D341Med (cell line): ENCODE results near the gene PCDHB14.
"Not testable (repeated sequence)": the region's sequence is repeated elsewhere in the genome, so short reads cannot be mapped to it uniquely, and the experiment has no call there.

Source experiments
- DNase-seq: peaks from one replicate; pipeline ENCODE4 v3.0.0; 2012; ENCODE audit warnings: low spot score

Gene PCDHB14

DNA sequence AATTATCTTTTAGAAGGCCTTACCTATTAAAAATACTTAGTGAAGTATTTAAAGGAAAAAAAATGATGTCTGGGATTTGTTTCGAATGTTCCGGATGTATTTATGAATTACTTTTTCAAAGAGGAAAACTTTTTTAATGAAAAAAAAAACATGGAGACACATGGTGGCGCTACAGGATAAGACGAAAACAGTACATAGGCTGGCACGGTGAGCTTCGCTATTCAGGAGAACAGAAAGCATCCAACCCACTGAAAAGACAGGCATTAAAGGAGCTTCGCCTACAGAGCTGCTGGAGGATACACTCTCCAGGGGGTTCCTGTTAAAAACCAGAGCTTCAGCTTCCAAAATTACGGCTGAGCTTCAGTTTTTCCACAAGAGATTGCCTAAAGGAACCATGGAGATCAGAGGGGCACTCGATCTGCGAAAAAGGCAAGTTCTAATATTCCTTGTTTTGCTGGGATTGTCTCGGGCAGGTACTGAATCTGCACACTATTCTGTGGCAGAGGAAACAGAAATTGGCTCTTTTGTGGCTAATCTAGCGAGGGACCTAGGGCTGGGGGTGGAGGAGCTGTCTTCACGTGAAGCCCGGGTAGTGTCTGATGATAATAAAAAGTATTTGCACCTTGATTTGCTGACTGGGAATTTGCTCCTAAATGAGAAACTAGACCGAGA, at the start of gene PCDHB14:
PCDHB14 (plus strand) TSS at position 232 of the 672 bp plus-strand sequence; CDS start at position 395, 163 bp downstream.
- peak; percentile 34 for DNase-seq

DNA sequence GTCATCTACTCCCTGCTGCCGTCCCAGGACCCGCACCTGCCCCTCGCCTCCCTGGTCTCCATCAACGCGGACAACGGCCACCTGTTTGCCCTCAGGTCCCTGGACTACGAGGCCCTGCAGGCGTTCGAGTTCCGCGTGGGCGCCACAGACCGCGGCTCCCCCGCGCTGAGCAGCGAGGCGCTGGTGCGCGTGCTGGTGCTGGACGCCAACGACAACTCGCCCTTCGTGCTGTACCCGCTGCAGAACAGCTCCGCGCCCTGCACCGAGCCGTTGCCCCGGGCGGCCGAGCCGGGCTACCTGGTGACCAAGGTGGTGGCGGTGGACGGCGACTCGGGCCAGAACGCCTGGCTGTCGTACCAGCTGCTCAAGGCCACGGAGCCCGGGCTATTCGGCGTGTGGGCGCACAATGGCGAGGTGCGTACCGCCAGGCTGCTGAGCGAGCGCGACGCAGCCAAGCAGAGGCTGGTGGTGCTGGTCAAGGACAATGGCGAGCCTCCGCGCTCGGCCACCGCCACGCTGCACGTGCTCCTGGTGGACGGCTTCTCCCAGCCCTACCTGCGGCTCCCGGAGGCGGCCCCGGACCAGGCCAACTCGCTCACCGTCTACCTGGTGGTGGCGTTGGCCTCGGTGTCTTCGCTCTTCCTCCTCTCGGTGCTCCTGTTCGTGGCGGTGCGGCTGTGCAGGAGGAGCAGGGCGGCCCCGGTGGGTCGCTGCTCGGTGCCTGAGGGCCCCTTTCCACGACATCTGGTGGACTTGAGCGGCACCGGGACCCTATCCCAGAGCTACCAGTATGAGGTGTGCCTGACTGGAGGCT, 48.6 kb upstream of the PCDHB14 start:
- DNase-seq = not testable (repeated sequence)

DNA sequence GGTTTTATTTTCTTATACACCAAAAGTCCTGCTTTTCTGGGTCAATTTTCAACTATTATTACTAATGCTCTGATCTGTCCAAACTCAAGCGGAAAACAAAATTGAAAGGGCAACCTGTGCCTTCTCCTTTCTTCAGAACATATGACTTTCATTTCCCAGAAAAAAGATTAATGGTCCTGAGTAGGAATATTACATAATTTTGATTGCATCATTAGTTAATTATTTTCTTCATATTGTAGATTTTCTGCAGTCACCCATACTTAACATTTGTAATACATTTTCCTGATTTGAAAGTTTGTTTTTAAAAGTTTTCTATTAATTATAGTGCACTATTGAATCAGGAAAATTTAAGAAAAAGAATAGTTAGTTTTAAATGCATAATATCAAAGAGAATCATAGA, 47.2 kb upstream of the PCDHB14 start:
- no peak for DNase-seq

DNA sequence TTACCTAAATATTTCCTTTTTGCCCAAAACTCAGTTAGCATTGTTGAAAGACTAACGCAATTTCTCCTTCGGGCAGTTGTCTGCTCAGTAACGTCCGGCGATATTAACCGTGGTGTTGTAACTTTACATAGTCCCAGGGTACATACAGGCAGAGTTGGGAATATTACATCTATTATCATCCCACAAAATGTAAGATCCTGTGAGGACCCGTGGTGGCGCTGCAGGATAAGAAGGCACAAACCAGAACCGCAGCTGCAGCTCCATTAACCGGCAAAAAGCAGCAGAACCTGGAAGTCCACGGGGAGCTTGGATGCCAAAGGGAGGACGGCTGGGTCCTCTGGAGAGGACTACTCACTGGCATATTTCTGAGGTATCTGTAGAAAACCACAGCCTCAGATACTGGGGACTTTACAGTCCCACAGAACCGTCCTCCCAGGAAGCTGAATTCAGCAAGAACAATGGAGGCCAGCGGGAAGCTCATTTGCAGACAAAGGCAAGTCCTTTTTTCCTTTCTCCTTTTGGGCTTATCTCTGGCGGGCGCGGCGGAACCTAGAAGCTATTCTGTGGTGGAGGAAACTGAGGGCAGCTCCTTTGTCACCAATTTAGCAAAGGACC, 45.5 kb upstream of the PCDHB14 start, which contains the start of gene PCDHB8:
PCDHB8 (plus strand) TSS at position 214 of the 615 bp plus-strand sequence; CDS start at position 459, 245 bp downstream.
- DNase-seq = not testable (repeated sequence)

DNA sequence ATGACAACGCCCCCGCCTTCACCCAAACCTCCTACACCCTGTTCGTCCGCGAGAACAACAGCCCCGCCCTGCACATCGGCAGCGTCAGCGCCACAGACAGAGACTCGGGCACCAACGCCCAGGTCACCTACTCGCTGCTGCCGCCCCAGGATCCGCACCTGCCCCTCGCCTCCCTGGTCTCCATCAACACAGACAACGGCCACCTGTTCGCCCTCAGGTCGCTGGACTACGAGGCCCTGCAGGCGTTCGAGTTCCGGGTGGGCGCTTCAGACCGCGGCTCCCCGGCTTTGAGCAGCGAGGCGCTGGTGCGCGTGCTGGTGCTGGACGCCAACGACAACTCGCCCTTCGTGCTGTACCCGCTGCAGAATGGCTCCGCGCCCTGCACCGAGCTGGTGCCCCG, 43.8 kb upstream of the PCDHB14 start:
- DNase-seq = not testable (repeated sequence)

DNA sequence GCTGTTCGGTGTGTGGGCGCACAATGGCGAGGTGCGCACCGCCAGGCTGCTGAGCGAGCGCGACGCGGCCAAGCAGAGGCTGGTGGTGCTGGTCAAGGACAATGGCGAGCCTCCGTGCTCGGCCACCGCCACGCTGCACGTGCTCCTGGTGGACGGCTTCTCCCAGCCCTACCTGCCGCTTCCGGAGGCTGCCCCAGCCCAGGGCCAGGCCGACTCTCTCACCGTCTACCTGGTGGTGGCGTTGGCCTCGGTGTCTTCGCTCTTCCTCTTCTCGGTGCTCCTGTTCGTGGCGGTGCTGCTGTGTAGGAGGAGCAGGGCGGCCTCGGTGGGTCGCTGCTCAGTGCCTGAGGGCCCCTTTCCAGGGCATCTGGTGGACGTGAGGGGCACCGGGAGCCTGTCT, 43.3 kb upstream of the PCDHB14 start:
- DNase-seq = not testable (repeated sequence)

DNA sequence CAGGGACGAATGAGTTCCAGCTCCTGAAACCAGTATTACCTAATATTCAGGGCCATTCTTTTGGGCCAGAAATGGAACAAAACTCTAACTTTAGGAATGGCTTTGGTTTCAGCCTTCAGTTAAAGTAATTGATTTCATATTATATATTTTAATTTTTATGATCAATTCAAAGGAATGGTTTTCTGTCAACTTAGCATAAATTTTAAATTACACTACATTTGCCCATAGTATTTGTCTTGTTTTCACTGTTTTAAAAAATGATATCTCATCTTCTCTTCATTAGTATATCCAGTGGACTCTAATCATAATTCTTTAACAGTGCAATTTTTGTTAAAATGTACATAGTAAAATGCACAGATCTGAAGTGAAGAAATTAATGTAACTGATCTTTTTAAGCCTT, 42.8 kb upstream of the PCDHB14 start:
- no peak for DNase-seq

DNA sequence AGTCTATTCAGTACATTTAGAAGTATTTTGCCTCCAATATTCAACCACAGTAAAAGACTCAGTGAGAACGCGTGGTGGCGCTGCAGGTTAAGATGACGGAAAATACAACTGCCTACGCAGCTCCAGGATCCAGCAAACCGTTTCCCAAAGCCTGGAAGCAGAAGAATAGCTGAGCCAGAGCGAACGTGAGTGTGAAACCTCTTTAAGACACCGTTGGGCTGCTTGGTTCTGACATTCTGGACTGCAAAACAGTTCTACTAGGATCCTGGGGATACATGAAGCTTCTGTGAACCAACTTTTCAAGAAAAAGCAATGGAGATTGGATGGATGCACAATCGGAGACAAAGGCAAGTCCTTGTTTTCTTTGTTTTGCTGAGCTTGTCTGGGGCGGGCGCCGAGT, 40.9 kb upstream of the PCDHB14 start, which contains the start of gene PCDHB16:
PCDHB16 (plus strand) TSS at position 140 of the 400 bp plus-strand sequence; CDS start at position 313, 173 bp downstream.
- DNase-seq = peak; percentile 76

DNA sequence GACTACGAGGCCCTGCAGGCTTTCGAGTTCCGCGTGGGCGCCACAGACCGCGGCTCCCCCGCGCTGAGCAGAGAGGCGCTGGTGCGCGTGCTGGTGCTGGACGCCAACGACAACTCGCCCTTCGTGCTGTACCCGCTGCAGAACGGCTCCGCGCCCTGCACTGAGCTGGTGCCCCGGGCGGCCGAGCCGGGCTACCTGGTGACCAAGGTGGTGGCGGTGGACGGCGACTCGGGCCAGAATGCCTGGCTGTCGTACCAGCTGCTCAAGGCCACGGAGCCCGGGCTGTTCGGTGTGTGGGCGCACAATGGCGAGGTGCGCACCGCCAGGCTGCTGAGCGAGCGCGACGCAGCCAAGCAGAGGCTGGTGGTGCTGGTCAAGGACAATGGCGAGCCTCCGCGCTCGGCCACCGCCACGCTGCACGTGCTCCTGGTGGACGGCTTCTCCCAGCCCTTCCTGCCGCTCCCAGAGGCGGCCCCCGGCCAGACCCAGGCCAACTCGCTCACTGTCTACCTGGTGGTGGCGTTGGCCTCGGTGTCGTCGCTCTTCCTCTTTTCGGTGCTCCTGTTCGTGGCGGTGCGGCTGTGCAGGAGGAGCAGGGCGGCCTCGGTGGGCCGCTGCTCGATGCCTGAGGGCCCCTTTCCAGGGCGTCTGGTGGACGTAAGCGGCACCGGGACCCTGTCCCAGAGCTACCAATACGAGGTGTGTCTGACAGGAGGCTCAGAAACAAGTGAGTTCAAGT, 38.9 kb upstream of the PCDHB14 start:
- not testable (repeated sequence) for DNase-seq

DNA sequence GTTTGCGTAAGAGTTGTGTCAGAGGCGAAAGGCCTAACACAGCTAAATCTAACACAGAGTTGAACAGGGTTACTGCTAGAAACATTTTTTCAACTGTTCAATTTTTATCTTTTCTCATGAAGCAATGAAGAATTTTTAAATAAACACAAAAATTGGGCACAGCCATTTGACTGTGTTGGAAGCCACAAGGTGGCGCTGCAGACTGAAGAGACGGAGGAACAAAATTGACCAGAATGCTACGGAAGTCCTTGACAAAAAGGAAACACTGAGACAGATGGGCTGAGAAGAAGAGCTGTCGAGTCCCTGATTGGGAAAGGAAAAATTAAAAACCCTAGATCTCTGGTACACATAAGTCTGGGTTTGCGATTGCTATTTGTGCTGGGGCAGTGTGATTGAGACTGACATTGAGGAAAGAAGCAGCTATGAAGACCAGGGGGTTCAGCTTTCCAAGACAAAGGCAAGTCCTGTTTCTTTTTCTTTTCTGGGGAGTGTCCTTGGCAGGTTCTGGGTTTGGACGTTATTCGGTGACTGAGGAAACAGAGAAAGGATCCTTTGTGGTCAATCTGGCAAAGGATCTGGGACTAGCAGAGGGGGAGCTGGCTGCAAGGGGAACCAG, 36.1 kb upstream of the PCDHB14 start, which contains the start of gene PCDHB9:
PCDHB9 (plus strand) TSS at position 265 of the 616 bp plus-strand sequence; CDS start at position 423, 158 bp downstream.
- DNase-seq = no peak

DNA sequence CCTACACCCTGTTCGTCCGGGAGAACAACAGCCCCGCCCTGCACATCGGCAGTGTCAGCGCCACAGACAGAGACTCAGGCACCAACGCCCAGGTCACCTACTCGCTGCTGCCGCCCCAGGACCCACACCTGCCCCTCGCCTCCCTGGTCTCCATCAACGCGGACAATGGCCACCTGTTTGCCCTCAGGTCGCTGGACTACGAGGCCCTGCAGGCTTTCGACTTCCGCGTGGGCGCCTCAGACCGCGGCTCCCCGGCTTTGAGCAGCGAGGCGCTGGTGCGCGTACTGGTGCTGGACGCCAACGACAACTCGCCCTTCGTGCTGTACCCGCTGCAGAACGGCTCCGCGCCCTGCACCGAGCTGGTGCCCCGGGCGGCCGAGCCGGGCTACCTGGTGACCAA, 34.5 kb upstream of the PCDHB14 start:
- DNase-seq = not testable (repeated sequence)

DNA sequence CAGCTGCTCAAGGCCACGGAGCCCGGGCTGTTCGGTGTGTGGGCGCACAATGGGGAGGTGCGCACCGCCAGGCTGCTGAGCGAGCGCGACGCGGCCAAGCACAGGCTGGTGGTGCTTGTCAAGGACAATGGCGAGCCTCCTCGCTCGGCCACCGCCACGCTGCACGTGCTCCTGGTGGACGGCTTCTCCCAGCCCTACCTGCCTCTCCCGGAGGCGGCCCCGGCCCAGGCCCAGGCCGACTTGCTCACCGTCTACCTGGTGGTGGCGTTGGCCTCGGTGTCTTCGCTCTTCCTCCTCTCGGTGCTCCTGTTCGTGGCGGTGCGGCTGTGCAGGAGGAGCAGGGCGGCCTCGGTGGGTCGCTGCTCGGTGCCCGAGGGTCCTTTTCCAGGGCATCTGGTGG, 34.0 kb upstream of the PCDHB14 start:
- DNase-seq = not testable (repeated sequence)

DNA sequence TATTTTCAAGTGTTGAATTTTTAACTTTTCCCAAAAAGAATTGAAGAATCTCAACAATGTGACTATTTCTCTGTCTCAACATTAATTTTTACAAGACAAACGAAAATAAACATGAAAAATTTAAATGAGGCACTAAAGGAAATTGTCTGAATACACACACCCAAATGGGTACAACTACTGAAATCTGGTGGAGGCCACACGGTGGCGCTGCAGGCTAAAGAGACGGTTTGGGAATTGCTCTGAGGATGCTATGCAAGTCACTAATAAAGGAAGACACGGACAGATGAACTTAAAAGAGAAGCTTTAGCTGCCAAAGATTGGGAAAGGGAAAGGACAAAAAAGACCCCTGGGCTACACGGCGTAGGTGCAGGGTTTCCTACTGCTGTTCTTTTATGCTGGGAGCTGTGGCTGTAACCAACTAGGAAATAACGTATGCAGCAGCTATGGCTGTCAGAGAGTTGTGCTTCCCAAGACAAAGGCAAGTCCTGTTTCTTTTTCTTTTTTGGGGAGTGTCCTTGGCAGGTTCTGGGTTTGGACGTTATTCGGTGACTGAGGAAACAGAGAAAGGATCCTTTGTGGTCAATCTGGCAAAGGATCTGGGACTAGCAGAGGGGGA, 30.9 kb upstream of the PCDHB14 start, which contains the start of gene PCDHB10:
PCDHB10 (plus strand) TSS at position 244 of the 616 bp plus-strand sequence; CDS start at position 444, 200 bp downstream.
- DNase-seq = no peak

DNA sequence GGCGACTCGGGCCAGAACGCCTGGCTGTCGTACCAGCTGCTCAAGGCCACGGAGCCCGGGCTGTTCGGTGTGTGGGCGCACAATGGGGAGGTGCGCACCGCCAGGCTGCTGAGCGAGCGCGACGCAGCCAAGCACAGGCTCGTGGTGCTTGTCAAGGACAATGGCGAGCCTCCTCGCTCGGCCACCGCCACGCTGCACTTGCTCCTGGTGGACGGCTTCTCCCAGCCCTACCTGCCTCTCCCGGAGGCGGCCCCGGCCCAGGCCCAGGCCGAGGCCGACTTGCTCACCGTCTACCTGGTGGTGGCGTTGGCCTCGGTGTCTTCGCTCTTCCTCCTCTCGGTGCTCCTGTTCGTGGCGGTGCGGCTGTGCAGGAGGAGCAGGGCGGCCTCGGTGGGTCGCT, 28.8 kb upstream of the PCDHB14 start:
- not testable (repeated sequence) for DNase-seq

DNA sequence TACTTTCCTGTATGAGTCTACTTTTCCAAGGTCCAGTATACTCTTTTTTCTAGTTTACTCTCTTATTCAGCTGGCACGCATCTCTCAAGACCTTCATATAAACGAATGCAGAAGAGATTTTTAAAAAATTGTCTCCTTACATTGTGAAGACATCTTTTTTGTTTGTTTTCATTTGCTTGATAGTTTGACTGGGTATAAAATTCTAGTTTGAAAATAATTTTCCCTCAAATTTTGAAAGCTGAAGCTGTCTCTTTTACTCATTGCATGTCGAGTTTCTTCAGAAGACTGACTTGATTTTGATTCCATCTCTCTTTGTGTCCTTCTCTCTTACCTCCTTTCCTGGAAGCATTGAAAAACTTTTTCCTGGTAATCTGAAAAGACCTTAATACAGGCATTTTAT, 26.8 kb upstream of the PCDHB14 start:
- no peak for DNase-seq

DNA sequence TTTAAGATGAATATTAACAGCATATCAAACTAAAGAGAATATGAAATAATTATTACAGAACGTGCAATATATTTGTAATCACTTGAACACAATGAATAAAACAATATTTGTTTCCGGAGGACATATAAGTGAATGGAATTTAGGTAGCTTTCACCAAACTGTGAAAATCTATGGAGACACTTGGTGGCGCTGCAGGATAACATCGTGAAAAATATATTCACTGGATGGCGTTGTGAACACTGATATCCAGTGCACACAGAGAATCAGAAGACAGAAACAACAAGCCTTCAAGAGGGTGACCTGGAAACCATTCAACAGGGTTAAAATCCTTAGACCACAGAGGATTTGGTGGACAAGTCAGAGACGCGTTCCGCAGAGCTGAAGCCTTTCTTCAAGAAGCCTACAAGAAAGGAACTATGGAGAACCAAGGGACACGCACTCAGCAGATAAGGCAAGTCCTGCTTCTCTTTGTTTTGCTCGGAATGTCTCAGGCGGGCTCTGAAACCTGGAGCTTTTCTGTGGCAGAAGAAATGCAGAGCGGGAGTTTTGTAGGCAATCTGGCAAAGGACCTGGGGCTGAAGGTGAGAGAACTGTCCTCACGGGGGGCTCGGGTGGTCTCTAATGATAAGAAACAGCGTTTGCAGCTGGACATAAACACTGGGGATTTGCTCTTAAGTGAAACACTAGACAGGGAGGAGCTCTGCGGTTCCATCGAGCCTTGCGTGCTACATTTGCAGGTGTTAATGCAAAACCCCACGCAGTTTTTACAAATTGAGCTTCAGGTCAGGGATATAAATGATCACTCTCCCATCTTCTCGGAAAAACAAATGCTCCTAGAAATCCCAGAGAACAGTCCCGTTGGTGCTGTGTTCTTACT, 23.5 kb upstream of the PCDHB14 start, which contains the start of gene PCDHB11:
PCDHB11 (plus strand) TSS at position 269 of the 877 bp plus-strand sequence; CDS start at position 417, 148 bp downstream.
- DNase-seq = no peak

DNA sequence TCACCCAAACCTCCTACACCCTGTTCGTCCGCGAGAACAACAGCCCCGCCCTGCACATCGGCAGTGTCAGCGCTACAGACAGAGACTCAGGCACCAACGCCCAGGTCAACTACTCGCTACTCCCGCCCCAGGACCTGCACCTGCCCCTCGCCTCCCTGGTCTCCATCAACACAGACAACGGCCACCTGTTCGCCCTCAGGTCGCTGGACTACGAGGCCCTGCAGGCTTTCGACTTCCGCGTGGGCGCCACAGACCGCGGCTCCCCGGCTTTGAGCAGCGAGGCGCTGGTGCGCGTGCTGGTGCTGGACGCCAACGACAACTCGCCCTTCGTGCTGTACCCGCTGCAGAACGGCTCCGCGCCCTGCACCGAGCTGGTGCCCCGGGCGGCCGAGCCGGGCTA, 22.0 kb upstream of the PCDHB14 start:
- not testable (repeated sequence) for DNase-seq

DNA sequence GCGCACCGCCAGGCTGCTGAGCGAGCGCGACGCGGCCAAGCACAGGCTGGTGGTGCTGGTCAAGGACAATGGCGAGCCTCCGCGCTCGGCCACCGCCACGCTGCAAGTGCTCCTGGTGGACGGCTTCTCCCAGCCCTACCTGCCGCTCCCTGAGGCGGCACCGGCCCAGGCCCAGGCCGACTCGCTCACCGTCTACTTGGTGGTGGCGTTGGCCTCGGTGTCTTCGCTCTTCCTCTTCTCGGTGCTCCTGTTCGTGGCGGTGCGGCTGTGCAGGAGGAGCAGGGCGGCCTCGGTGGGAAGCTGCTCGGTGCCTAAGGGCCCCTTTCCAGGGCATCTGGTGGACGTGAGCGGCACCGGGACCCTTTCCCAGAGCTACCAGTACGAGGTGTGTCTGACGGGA, 21.5 kb upstream of the PCDHB14 start:
- not testable (repeated sequence) for DNase-seq

DNA sequence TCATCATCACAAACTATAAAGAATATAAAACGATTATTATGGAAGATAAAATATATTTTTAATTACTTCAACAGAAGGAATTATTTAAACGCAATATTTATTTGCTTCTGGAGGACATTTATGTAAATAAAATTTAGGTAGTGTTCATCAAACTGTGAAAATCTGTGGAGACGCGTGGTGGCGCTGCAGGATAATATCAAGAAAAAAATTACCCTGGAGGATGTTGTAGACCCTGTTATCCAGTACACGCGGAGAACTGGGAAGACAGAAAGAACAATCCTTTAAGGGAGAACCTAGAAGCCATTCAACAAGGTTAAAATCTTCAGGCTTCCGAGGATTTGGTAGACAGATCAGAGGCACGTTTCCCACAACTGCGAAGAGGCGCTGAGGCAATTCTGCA, 14.7 kb upstream of the PCDHB14 start, which contains the start of gene PCDHB12:
PCDHB12 (plus strand) TSS at position 242 of the 400 bp plus-strand sequence. CDS start 189 bp downstream, outside the sequence.
- no peak for DNase-seq
